ENCODE data around the gene LVRN.

DNA sequence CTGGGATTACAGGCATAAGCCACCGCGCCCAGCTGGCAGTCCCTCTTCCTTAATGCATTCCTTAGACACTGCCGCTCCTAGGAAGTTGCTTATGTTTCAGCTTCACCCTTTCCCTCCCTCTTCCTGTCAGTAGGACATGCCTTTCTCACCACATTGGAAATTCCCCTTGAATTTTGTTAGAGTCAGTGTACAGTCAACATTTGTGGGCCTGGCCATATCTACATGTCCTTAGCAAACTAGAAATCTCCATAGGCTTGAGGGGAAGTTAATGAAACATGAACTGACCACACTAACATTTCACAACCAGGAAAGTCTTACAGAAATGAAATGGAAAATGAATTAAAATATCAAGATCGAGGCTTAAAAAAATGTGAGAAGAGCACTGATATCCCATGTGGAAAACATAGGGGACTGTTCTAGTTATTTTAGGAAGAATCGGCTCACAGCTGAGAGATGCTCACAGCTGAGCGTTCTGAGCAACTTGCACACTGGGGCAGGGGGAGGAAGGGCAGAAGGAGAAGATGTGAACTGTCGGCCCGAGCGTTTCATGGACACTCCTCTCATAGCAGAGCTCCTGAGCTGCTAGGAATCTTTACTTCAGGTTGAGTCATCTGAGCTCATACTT is 21.1 kb upstream of the LVRN start:
- TF ChIP-seq RAD21 (CRISPR knock-in tag; IDR thresholded peaks at IDR 0.05) (no peak), ZNF121 (CRISPR knock-in tag; IDR thresholded peaks at IDR 0.05) (no peak), CBX5 (CRISPR knock-in tag; IDR thresholded peaks at IDR 0.05; ENCODE audit: borderline replicate concordance) (no peak), NCOA5 (CRISPR knock-in tag; IDR thresholded peaks at IDR 0.05) (no peak), ZNF746 (CRISPR knock-in tag; IDR thresholded peaks at IDR 0.05) (no peak), ZNF776 (CRISPR knock-in tag; IDR thresholded peaks at IDR 0.05) (no peak), ZFX (CRISPR knock-in tag; IDR thresholded peaks at IDR 0.05; ENCODE audit: low read depth) (no peak), CBFB (CRISPR knock-in tag; IDR thresholded peaks at IDR 0.05) (no peak), TCF7L2 (IDR thresholded peaks at IDR 0.05; ENCODE audit: low read depth, low read length) (no peak), YY1 (IDR thresholded peaks at IDR 0.05; ENCODE audit: insufficient read depth, insufficient replicate concordance, low read depth, low read length) (no peak)
- TF ChIP-seq, protein P1, sequence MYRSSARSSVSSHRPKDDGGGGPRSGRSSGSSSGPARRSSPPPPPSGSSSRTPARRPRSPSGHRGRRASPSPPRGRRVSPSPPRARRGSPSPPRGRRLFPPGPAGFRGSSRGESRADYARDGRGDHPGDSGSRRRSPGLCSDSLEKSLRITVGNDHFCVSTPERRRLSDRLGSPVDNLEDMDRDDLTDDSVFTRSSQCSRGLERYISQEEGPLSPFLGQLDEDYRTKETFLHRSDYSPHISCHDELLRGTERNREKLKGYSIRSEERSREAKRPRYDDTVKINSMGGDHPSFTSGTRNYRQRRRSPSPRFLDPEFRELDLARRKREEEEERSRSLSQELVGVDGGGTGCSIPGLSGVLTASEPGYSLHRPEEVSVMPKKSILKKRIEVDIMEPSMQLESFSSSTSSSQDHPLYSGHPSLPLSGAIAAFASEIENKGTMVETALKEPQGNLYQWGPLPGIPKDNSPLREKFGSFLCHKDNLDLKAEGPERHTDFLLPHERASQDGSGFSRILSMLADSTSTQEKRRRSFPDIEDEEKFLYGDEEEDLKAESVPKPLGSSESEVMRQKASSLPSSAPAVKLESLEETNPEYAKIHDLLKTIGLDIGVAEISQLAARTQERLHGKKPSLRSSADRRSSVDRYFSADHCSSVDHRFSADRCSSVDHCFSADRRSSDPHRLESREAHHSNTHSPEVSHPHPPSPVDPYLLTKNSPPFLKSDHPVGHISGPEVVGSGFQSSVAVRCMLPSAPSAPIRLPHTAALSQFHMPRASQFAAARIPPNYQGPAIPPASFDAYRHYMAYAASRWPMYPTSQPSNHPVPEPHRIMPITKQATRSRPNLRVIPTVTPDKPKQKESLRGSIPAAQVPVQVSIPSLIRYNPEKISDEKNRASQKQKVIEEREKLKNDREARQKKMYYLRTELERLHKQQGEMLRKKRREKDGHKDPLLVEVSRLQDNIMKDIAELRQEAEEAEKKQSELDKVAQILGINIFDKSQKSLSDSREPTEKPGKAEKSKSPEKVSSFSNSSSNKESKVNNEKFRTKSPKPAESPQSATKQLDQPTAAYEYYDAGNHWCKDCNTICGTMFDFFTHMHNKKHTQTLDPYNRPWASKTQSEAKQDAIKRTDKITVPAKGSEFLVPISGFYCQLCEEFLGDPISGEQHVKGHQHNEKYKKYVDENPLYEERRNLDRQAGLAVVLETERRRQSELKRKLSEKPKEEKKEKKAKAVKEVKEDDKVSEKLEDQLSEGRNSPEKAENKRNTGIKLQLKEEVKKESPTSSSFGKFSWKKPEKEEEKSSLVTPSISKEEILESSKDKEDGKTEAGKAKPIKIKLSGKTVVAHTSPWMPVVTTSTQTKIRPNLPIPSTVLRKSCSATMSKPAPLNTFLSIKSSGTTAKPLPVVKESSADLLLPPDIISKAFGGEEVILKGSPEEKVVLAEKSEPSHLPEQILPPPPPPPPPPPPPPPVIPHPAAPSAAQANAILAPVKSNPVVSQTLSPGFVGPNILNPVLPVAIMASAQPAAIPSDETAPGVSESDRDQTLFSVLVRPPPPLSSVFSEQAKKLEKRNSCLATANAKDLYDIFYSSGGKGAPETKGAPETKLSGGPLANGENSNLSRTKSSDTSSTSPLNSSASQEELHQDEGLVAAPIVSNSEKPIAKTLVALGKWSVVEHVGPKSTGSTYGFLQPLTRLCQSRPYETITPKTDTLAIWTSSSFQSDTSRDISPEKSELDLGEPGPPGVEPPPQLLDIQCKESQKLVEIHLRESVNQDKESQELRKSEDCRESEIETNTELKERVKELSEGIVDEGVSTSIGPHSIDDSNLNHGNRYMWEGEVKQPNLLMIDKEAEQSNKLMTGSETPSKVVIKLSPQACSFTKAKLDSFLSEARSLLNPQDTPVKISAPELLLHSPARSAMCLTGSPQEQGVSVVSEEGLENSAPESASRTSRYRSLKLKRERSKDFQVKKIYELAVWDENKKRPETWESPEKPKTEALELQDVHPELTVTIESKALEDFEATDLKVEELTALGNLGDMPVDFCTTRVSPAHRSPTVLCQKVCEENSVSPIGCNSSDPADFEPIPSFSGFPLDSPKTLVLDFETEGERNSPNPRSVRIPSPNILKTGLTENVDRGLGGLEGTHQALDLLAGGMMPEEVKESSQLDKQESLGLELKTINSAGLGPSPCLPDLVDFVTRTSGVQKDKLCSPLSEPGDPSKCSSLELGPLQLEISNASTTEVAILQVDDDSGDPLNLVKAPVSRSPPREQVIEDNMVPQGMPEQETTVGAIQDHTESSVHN (CRISPR knock-in tag; IDR thresholded peaks at IDR 0.05): no peak
